Right lobe of liver (tissue), 4 donors: Measurements from ENCODE around the gene RPL13A.

Experiments used
- CTCF ChIP-seq, 4 donors: fragments of 200-600 bp in 3 of 4; fragments of 450-650 bp in 1 of 4; IDR thresholded peaks; one replicate each; pipeline versions ENCODE4 v1.5.1 to v1.8.0; 2016 to 2022; ENCODE audit warnings: antibody characterized with exemption in 4 of 4, mild to moderate bottlenecking in 2 of 4
- POLR2A ChIP-seq: fragments of 450-650 bp; IDR thresholded peaks from one replicate; pipeline ENCODE4 v1.6.1; 2017; ENCODE audit warnings: antibody characterized with exemption, mild to moderate bottlenecking
- donor health status: DM: no; HTN: no; CAD: no.
- donor health status: DM: no; HTN: no; CAD: no.
- donor health status: DM: no; HTN: yes; CAD: no.

GRCh38 chr19:49507803-49508494 lies 20.5 kb downstream of the RPL13A start:
- TF ChIP-seq POLR2A (no peak), CTCF (IDR thresholded peaks at IDR 0.05) (no peak)
